ENCODE measurements around the gene OR2J1.
"Not testable (repeated sequence)": the region's sequence is repeated elsewhere in the genome, so short reads cannot be mapped to it uniquely, and the experiment has no call there.

The OR2J1 gene

DNA sequence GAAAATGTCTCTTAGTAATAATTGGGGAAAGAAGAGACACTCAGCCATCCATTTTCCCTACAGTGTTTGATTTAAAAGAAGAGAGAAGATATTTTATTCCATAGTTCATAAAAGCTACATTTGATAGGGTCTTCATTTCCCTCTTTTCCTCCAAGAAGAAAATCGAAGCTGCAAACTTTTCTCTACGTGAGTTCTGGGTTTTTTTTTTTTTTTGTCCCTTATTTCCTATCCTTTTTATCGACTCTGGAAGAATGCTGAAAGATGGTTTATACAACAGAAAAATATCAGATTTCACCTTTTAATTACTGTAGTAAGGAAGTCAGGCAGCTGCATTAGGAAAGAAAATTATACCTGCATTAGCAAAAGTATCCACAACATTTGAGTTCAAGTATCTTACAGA lies at the start of gene OR2J1:
OR2J1 (plus strand) TSS at position 301 of the 400 bp plus-strand sequence. CDS start 1,453 bp downstream, outside the sequence.
- no peak for DNase-seq (ENCODE audit: low read depth in 2 of 2, low spot score in 1 of 2)

GRCh38 chr6:29051680-29052079 lies 47.6 kb upstream of the OR2J1 start:
- no peak for DNase-seq (ENCODE audit: low read depth in 2 of 2, low spot score in 1 of 2)

GRCh38 chr6:29071831-29072723 lies 27.2 kb upstream of the OR2J1 start:
- no peak for DNase-seq (ENCODE audit: low read depth in 2 of 2, low spot score in 1 of 2)

GRCh38 chr6:29079203-29079602 lies 20.1 kb upstream of the OR2J1 start:
- DNase-seq (ENCODE audit: low read depth in 2 of 2, low spot score in 1 of 2), result no peak

- no peak for DNase-seq (ENCODE audit: low read depth in 2 of 2, low spot score in 1 of 2)
These were observed 18.0 kb upstream of the OR2J1 start for GRCh38 chr6:29081312-29081711.

- no peak for DNase-seq (ENCODE audit: low read depth in 2 of 2, low spot score in 1 of 2)
These were observed 16.8 kb upstream of the OR2J1 start for GRCh38 chr6:29082457-29082856.

DNA sequence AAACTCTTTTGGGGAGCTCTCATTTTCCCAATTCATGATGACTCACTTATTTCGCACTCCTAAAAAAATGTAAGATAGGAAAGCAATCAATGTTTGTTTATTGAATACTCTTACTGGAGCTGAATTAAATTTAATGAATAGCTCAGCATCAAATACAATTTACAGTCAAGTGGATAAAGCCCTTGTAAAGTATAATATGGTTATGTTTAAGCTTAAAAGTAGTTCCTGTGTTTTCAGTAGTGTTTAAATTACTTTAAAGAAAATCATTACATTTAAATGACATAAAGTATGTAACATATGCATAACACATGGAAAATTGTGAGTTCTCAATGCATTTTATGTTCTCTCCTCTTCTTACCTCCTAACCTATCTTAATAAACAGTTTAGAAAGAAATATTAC lies 12.1 kb upstream of the OR2J1 start, which contains the start of gene OR2B3:
OR2B3 (minus strand) TSS at position 101 of the 400 bp plus-strand sequence; CDS start at position 36, 65 bp downstream.
- DNase-seq (ENCODE audit: low read depth in 2 of 2, low spot score in 1 of 2), result no peak

DNA sequence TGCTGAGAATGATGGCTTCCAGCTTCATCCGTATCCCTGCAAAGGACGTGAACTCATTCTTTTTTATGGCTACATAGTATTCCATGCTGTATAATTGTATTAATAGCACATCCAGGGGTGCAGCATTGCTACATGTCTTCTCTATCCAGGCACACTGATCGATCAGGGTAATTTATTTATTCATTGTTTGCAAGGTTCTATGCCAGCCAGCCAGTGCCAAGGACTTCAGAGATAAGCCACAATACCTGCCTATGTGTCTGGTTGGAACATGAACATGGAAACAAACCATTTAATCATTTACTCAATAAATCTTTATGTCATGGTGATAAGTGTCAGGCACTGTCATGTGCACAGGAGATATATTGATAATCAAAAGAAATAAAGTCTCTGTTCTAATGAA lies 6.3 kb upstream of the OR2J1 start:
- no peak for DNase-seq (ENCODE audit: low read depth in 2 of 2, low spot score in 1 of 2)

DNA sequence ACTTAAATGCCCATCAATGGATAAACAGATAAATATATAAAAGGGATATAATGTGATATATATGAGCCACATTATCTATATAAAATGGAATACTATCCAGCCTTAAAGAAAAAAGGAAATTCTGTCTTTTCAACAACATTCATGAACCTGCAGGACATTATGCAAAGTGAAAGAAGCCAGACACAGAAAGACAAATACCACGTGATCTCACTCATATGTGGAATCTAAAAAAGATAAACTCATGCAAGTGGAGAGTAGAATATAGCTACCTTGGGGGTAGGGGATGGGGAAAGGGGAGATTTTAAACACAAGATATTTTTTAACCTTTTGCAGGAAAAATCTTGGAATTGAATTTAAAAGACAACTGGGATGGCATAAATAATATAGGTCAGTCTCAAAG lies 1.5 kb upstream of the OR2J1 start:
- no peak for DNase-seq (ENCODE audit: low read depth in 2 of 2, low spot score in 1 of 2)

GRCh38 chr6:29107758-29108157 lies 8.5 kb downstream of the OR2J1 start, which contains the start of gene OR2J3:
Gene OR2J3 (plus strand): TSS chr6:29108058. CDS start chr6:29111891, 3,833 bp downstream.
- DNase-seq (ENCODE audit: low read depth in 2 of 2, low spot score in 1 of 2), result no peak

DNA sequence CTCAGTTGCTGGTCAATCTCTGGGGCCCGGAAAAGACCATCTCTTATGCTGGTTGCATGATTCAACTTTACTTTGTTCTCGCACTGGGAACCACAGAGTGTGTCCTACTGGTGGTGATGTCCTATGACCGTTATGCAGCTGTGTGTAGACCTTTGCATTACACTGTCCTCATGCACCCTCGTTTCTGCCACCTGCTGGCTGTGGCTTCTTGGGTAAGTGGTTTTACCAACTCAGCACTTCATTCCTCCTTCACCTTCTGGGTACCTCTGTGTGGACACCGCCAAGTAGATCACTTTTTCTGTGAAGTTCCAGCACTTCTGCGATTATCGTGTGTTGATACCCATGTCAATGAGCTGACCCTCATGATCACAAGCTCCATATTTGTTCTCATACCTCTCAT lies 12.8 kb downstream of the OR2J1 start:
- no peak for DNase-seq (ENCODE audit: low read depth in 2 of 2, low spot score in 1 of 2)

DNA sequence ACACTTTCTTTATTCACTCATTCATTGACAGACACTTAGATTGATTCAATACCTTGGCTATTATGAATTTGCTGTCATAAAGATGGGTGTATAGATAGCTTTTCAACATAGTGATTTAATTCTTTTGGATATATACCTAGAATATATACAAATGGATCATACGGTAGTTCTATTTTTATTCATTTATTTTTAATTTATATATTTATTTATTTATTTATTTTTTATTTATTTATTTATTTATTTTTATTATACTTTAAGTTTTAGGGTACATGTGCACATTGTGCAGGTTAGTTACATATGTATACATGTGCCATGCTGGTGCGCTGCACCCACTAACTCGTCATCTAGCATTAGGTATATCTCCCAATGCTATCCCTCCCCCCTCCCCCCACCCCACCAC lies 15.7 kb downstream of the OR2J1 start:
- DNase-seq (ENCODE audit: low read depth in 2 of 2, low spot score in 1 of 2), result not testable (repeated sequence)

GRCh38 chr6:29129326-29130012 lies 30.2 kb downstream of the OR2J1 start:
- no peak for DNase-seq (ENCODE audit: low read depth in 2 of 2, low spot score in 1 of 2)

- DNase-seq (ENCODE audit: low read depth in 2 of 2, low spot score in 1 of 2), result no peak
These were observed 31.4 kb downstream of the OR2J1 start for GRCh38 chr6:29130644-29131043.

DNA sequence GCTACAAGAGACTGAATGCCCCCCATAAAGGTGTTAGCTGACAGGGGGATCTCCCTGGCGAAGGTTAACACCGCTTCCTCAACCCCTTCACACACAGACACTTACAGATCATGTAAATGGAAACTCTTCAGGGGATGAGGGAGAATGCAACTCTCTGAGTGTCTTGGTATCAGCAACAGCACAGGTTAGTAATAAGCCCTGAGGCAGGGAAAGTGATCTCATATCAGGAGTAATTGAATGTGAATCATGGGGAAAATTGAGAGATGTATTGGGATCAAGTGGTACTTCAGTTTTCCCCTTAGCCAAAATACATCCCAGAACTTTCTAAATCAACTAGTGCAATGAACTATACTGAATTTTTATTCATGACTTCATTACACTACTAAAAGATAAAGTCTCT lies 32.4 kb downstream of the OR2J1 start:
- DNase-seq (ENCODE audit: low read depth in 2 of 2, low spot score in 1 of 2), result no peak

DNA sequence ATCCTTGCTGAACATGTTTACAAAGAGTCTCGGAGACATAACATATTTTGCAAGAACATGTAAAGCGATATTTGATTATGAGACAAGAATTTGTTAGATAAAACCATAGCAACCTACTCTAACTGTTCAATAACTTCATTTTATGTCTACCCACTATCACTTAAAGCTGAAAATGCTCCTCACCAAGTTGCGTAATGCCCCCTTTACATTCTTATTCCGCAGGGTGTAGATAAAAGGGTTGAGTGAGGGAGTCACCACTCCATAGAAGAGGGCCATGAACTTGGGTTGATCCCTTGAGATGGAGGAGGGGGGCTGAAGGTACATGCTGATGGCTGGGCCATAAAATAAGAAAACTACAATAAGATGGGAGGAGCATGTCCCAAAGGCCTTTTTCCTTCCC lies 38.4 kb downstream of the OR2J1 start:
- DNase-seq (ENCODE audit: low read depth in 2 of 2, low spot score in 1 of 2), result no peak

GRCh38 chr6:29141606-29142005 lies 42.3 kb downstream of the OR2J1 start:
- no peak for DNase-seq (ENCODE audit: low read depth in 2 of 2, low spot score in 1 of 2)

- no peak for DNase-seq (ENCODE audit: low read depth in 2 of 2, low spot score in 1 of 2)
These were observed 43.0 kb downstream of the OR2J1 start for GRCh38 chr6:29142309-29142708.

DNA sequence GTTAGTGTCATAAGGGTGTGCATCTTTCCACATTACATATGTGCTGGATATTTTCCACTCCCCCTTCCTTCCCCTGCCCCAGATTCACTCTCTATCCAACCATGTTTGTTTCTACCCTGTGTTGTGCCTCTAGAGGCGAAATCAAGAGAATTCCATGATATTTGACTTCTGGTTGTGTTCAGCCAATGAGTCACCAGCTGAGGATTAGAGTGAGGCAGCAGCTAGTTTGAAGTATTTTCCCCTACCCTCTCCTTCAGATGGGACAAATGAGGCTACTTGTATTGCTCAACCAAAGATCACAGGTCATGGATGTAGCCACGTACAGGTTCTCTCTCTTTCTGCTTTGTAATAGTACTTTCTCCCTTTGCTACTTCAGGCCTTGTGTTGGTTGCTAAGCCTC lies 46.9 kb downstream of the OR2J1 start:
- no peak for DNase-seq (ENCODE audit: low read depth in 2 of 2, low spot score in 1 of 2)

- no peak for DNase-seq (ENCODE audit: low read depth in 2 of 2, low spot score in 1 of 2)
These were observed 47.8 kb downstream of the OR2J1 start for GRCh38 chr6:29147074-29147473.

GRCh38 chr6:29149444-29149843 lies 50.2 kb downstream of the OR2J1 start:
- not testable (repeated sequence) for DNase-seq (ENCODE audit: low read depth in 2 of 2, low spot score in 1 of 2)

Measured in stimulated activated CD8-positive, alpha-beta memory T cell treated with anti-CD3 and anti-CD28 coated beads, Interleukin-4, amount 100 ng/mL, for 4 hours (primary cell).